SH-SY5Y (cell line): Measurements from ENCODE around the gene COL20A1.

Experiments
- GATA2 ChIP-seq: IDR thresholded peaks from 2 replicates; pipeline ENCODE4 v1.6.1; 2011; ENCODE audit warnings: mild to moderate bottlenecking, low read depth, low read length
- GATA3 ChIP-seq: IDR thresholded peaks from 2 replicates; pipeline ENCODE4 v1.6.1; 2011; ENCODE audit warnings: low read depth, mild to moderate bottlenecking, low read length, moderate library complexity

- TF ChIP-seq GATA2 (no peak), GATA3 (no peak)
Observed at GRCh38 chr20:63372971-63373885, 80.2 kb downstream of the COL20A1 start.
